ENCODE data around the gene PBX1.

GRCh38 chr1:164613176-164613575, 54.2 kb downstream of the PBX1 start:
- TF ChIP-seq CTCF (IDR thresholded peaks at IDR 0.05; ENCODE audit: borderline replicate concordance, extremely low read depth, low read length, poor library complexity, severe bottlenecking) (no peak), EZH2 (IDR thresholded peaks at IDR 0.05; ENCODE audit: borderline replicate concordance, low read depth, low read length, severe bottlenecking) (no peak)

All from DND-41 (cell line).